ENCODE data around the gene TSHZ3. TPM values are rescaled to one million over a fixed set of nuclear protein-coding genes. Genes with fewer than 3 reads are reported as not detected.

TSHZ3 gene
- polyA plus RNA-seq, 1 donor from 2014 or later, result 2.4 TPM

- H3K27me3 ChIP-seq (ENCODE audit: insufficient read depth, low read depth, low read length), result no peaks in the 10 kb centered on the region
- no peak overlapping the region for H3K4me3 ChIP-seq (ENCODE audit: low read length)
- no peaks in the 10 kb centered on the region for H3F3A ChIP-seq (ENCODE audit: insufficient read depth, low read length, poor library complexity, severe bottlenecking)
- no peaks in the 10 kb centered on the region for H3K9me2 ChIP-seq (ENCODE audit: insufficient read depth, low read length)
- H3K4me2 ChIP-seq (ENCODE audit: low read length), result no peak overlapping the region
- no peaks in the 10 kb centered on the region for H4K20me1 ChIP-seq (ENCODE audit: insufficient read depth)
- H3K9ac ChIP-seq (ENCODE audit: low read length), result no peak overlapping the region
- TF ChIP-seq CTCF (IDR thresholded peaks at IDR 0.05; ENCODE audit: poor library complexity, severe bottlenecking) (no peak), REST (IDR thresholded peaks at IDR 0.05; ENCODE audit: borderline replicate concordance) (no peak), TAF1 (IDR thresholded peaks at IDR 0.05; ENCODE audit: low read depth) (no peak), POLR2AphosphoS5 (IDR thresholded peaks at IDR 0.05) (no peak), MXI1 (conservative IDR thresholded peaks at IDR 0.05; ENCODE audit: poor library complexity, severe bottlenecking) (no peak), EZH2 (IDR thresholded peaks at IDR 0.05; ENCODE audit: borderline replicate concordance, insufficient read depth, low read length, poor library complexity, severe bottlenecking) (no peak), EP300 (conservative IDR thresholded peaks at IDR 0.05; ENCODE audit: poor library complexity, severe bottlenecking) (no peak), SMC3 (conservative IDR thresholded peaks at IDR 0.05; ENCODE audit: poor library complexity) (no peak), RAD21 (conservative IDR thresholded peaks at IDR 0.05) (no peak)
- H3K36me3 ChIP-seq (ENCODE audit: insufficient read depth, low read length), result no peaks in the 10 kb centered on the region
- H3K9me3 ChIP-seq (ENCODE audit: low read length), result no peaks in the 10 kb centered on the region
- H3K79me2 ChIP-seq (replicated peaks; ENCODE audit: insufficient read depth, low read length), result no peaks in the 10 kb centered on the region
- H3K27ac ChIP-seq (ENCODE audit: low read length), result no peak overlapping the region
- no peak overlapping the region for H2AFZ ChIP-seq (ENCODE audit: low read depth, low read length)
Measured at GRCh38 chr19:31370216-31370615, 21.0 kb upstream of the TSHZ3 start.

- Histone ChIP-seq H3K36me3 (ENCODE audit: insufficient read depth, low read length) (no peaks in the 10 kb centered on the region), H3K9me3 (ENCODE audit: low read length) (no peaks in the 10 kb centered on the region), H3K4me2 (ENCODE audit: low read length) (no peak overlapping the region), H4K20me1 (ENCODE audit: insufficient read depth) (no peaks in the 10 kb centered on the region), H3K9ac (ENCODE audit: low read length) (no peak overlapping the region), H3K27me3 (ENCODE audit: insufficient read depth, low read depth, low read length) (no peaks in the 10 kb centered on the region), H2AFZ (ENCODE audit: low read depth, low read length) (no peak overlapping the region), H3K4me3 (ENCODE audit: low read length) (no peak overlapping the region), H3K27ac (ENCODE audit: low read length) (no peak overlapping the region), H3K9me2 (ENCODE audit: insufficient read depth, low read length) (no peaks in the 10 kb centered on the region), H3F3A (ENCODE audit: insufficient read depth, low read length, poor library complexity, severe bottlenecking) (no peaks in the 10 kb centered on the region), H3K79me2 (replicated peaks; ENCODE audit: insufficient read depth, low read length) (no peaks in the 10 kb centered on the region)
- TF ChIP-seq CTCF (IDR thresholded peaks at IDR 0.05; ENCODE audit: poor library complexity, severe bottlenecking) (peak; percentile 44), MXI1 (conservative IDR thresholded peaks at IDR 0.05; ENCODE audit: poor library complexity, severe bottlenecking) (no peak), RAD21 (conservative IDR thresholded peaks at IDR 0.05) (peak; percentile 13), EP300 (conservative IDR thresholded peaks at IDR 0.05; ENCODE audit: poor library complexity, severe bottlenecking) (no peak), TAF1 (IDR thresholded peaks at IDR 0.05; ENCODE audit: low read depth) (no peak), SMC3 (conservative IDR thresholded peaks at IDR 0.05; ENCODE audit: poor library complexity) (no peak)
Measured at GRCh38 chr19:31364963-31365362, 15.7 kb upstream of the TSHZ3 start.
